PC-3 (cell line): ENCODE data around the gene TPD52L1. TPM values are rescaled to one million over a fixed set of nuclear protein-coding genes. Genes with fewer than 3 reads are reported as not detected.

ENCODE experiments used
- ATAC-seq: fragments of 200-7000 bp; cut with Tn5 transposase; 2 replicates; pipeline ENCODE4 v1.9.1; 2020; ENCODE audit warnings: mild to moderate bottlenecking, moderate library complexity
- BruUV-seq: library from RNA; stranded (reverse); fragments of 400-500 nt; replicated peaks from 2 replicates; lab custom pipeline; 2021; lab: Mats Ljungman, UMichigan
- CTCF ChIA-PET: fragments of 300-600 bp; sonication (Branson Sonifier 250); formaldehyde crosslinking; loops from one replicate; lab custom pipeline; 2022; ENCODE audit warnings: antibody characterized with exemption; lab: Charles Lee
- POLR2A ChIA-PET: fragments of 300-600 bp; sonication (Branson Sonifier 250); formaldehyde crosslinking; loops from one replicate; lab custom pipeline; 2022; ENCODE audit warnings: antibody characterized with exemption; ENCODE audit not compliant: unreplicated experiment; lab: Charles Lee
- DNase-seq: peaks from one replicate; pipeline ENCODE4 v3.0.0-alpha.2; 2015
- H2AFZ ChIP-seq: fragments of 300-600 bp; sonication (generic); 2 replicates; pipeline ENCODE4 v1.6.0; 2016; ENCODE audit warnings: antibody characterized with exemption, low read length
- H3F3A ChIP-seq: fragments of 300-600 bp; sonication (generic); one replicate; pipeline ENCODE4 v1.6.0; 2017; ENCODE audit warnings: antibody characterized with exemption, low read length, control low read depth, mild to moderate bottlenecking; ENCODE audit not compliant: unreplicated experiment
- H3K27ac ChIP-seq: fragments of 300-600 bp; sonication (generic); 2 replicates; pipeline ENCODE4 v1.5.1; 2016; ENCODE audit warnings: mild to moderate bottlenecking, low read length
- H3K27me3 ChIP-seq: fragments of 300-600 bp; sonication (generic); 2 replicates; pipeline ENCODE4 v1.6.1; 2016; ENCODE audit warnings: low read length, mixed read lengths
- H3K36me3 ChIP-seq: fragments of 300-600 bp; sonication (generic); 2 replicates; pipeline ENCODE4 v1.6.1; 2016; ENCODE audit warnings: low read depth, mixed run types, low read length, mixed read lengths
- H3K4me1 ChIP-seq: fragments of 300-600 bp; sonication (generic); 2 replicates; pipeline ENCODE4 v1.5.1; 2016; ENCODE audit warnings: low read length; ENCODE audit not compliant: insufficient read depth
- H3K4me2 ChIP-seq: fragments of 300-600 bp; sonication (generic); 2 replicates; pipeline ENCODE4 v1.6.0; 2016; ENCODE audit warnings: low read length
- H3K4me3 ChIP-seq: fragments of 300-600 bp; sonication (generic); 2 replicates; pipeline ENCODE4 v1.5.1; 2016; ENCODE audit warnings: mild to moderate bottlenecking, low read length, mixed read lengths
- H3K79me2 ChIP-seq: fragments of 300-600 bp; sonication (generic); 2 replicates; pipeline ENCODE4 v1.6.1; 2017; ENCODE audit warnings: low read length, mixed read lengths
- H3K9ac ChIP-seq: fragments of 300-600 bp; sonication (generic); 2 replicates; pipeline ENCODE4 v1.6.0; 2016; ENCODE audit warnings: mild to moderate bottlenecking, low read length
- H3K9me2 ChIP-seq: fragments of 300-600 bp; sonication (generic); replicated peaks from 2 replicates; pipeline ENCODE4 v1.6.1; 2016; ENCODE audit warnings: mixed run types, low read length, mixed read lengths
- H3K9me3 ChIP-seq: fragments of 300-600 bp; sonication (generic); 2 replicates; pipeline ENCODE4 v1.6.1; 2016; ENCODE audit warnings: low read length, mixed read lengths
- H4K20me1 ChIP-seq: fragments of 300-600 bp; sonication (generic); 2 replicates; pipeline ENCODE4 v1.6.1; 2016; ENCODE audit warnings: low read length, mixed read lengths
- CTCF ChIP-seq: fragments of 300-600 bp; sonication (generic); conservative IDR thresholded peaks from 2 replicates; pipeline ENCODE4 v1.5.1; 2017; ENCODE audit warnings: antibody characterized with exemption, low read depth, mild to moderate bottlenecking, low read length
- EZH2 ChIP-seq: fragments of 300-600 bp; sonication (generic); IDR thresholded peaks from one replicate; pipeline ENCODE4 v1.6.1; 2017; ENCODE audit warnings: antibody characterized with exemption, mild to moderate bottlenecking, low read length; ENCODE audit not compliant: unreplicated experiment
- EZH2phosphoT487 ChIP-seq: fragments of 300-600 bp; sonication (generic); IDR thresholded peaks from 2 replicates; pipeline ENCODE4 v1.6.1; 2018; ENCODE audit warnings: mild to moderate bottlenecking, antibody characterized with exemption, low read length, borderline replicate concordance
- intact Hi-C: fragments of 100-400 bp; cut with micrococcal nuclease; formaldehyde crosslinking; loops from 2 replicates; pipeline ENCODE4 v1.9.0; 2023
- total RNA-seq: library from RNA; depleted of rRNA; stranded (reverse); fragments of >200 nt; gene quantifications from 2 replicates; pipeline ENCODE4 v1.2.3, GENCODE V29; 2014

The TPD52L1 gene
- total RNA-seq, 1 experiment from 2014 or later, result 39.4 TPM

DNA sequence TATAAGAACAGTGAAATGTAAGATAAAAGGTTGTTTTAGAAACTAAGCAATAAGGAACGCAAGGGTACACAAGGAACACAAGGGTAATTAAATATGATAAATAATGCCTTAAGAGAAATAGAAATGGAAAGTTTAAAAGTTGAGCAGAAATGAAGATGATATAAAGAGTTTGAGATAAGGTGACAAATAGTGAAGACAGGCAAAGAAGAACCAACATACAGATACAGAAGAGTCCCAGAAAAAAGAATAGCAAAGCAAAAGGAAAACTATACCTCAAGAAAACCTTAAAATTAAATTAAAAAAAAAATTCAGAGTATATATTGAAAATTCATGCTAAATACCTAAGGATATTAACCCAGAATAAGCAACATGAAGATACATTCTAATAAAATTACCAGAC is 131.8 kb downstream of the TPD52L1 start:
- ChIA-PET CTCF (no interaction called here), POLR2A (no interaction called here)
- no peak overlapping the region for H2AFZ ChIP-seq
- H3K4me3 ChIP-seq, result no peak overlapping the region
- H3K9me2 ChIP-seq, result no peaks in the 10 kb centered on the region
- intact Hi-C loops, result no loop called here
- no peaks in the 10 kb centered on the region for H3K79me2 ChIP-seq
- no peak overlapping the region for H3K27ac ChIP-seq
- TF ChIP-seq CTCF (no peak), EZH2phosphoT487 (no peak), EZH2 (no peak)
- H4K20me1 ChIP-seq, result no peaks in the 10 kb centered on the region
- H3K27me3 ChIP-seq, result no peaks in the 10 kb centered on the region
- ATAC-seq (no peak), DNase-seq (no peak)
- H3K36me3 ChIP-seq, result peaks cover 11% of the 10 kb centered on the region; the same call in 1 of the 2 replicates
- H3K9ac ChIP-seq, result no peak overlapping the region
- no peaks in the 10 kb centered on the region for H3K4me1 ChIP-seq
- no peak overlapping the region for H3K4me2 ChIP-seq
- no TSS peak for BruUV-seq
- H3K9me3 ChIP-seq, result no peaks in the 10 kb centered on the region
- H3F3A ChIP-seq, result no peaks in the 10 kb centered on the region

DNA sequence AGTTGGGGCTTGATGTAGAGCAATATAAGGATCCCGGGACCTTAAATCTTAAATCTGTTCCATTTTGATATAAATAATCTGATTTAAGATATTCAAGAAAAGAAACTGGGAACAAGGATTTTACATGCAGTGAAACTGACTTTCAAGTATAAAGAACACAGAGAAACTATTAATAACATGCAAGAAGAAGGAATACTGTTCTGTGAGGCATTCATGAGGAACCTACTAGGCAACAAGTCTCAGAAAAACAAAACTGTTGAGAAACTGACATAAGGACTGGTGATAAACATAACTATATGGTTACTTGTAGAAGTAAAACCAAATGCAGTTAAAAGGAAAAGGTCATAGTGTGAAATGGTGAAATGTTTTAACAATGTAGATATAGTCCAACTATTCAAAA is 132.4 kb downstream of the TPD52L1 start:
- no peak overlapping the region for H2AFZ ChIP-seq
- no peaks in the 10 kb centered on the region for H3F3A ChIP-seq
- DNase-seq (no peak), ATAC-seq (no peak)
- no peaks in the 10 kb centered on the region for H4K20me1 ChIP-seq
- H3K27ac ChIP-seq, result no peak overlapping the region
- no peaks in the 10 kb centered on the region for H3K27me3 ChIP-seq
- H3K9me3 ChIP-seq, result no peaks in the 10 kb centered on the region
- ChIA-PET POLR2A (no interaction called here), CTCF (no interaction called here)
- no peak overlapping the region for H3K4me3 ChIP-seq
- H3K9ac ChIP-seq, result no peak overlapping the region
- BruUV-seq, result no TSS peak
- peaks cover 11% of the 10 kb centered on the region; the same call in 1 of the 2 replicates for H3K36me3 ChIP-seq
- TF ChIP-seq CTCF (no peak), EZH2 (no peak), EZH2phosphoT487 (no peak)
- H3K4me2 ChIP-seq, result no peak overlapping the region
- intact Hi-C loops, result no loop called here
- no peaks in the 10 kb centered on the region for H3K4me1 ChIP-seq
- no peaks in the 10 kb centered on the region for H3K9me2 ChIP-seq
- no peaks in the 10 kb centered on the region for H3K79me2 ChIP-seq

DNA sequence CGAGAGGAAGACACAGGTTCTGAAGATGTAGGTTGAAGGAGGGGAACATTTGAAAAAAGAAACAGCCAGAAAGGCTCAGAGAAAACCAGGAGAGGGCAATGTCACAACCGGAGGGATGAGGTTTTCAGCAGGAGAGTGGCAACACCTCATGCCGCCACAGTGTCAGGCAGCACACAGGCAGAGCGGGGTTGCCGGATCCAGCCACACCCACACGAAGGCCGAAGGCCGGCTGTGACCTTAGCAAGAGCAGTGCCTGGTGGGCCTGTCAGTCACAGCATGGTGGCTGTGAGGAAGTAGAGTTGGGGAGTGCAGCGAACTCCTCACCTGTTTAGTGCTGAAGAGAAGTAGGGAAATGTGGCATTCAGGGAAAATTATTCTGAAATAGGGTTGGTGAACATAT is 134.1 kb downstream of the TPD52L1 start:
- no peaks in the 10 kb centered on the region for H3K27me3 ChIP-seq
- no peak overlapping the region for H2AFZ ChIP-seq
- no peak overlapping the region for H3K4me3 ChIP-seq
- H4K20me1 ChIP-seq, result no peaks in the 10 kb centered on the region
- intact Hi-C loops, result no loop called here
- H3K4me2 ChIP-seq, result no peak overlapping the region
- H3F3A ChIP-seq, result no peaks in the 10 kb centered on the region
- ChIA-PET POLR2A (no interaction called here), CTCF (no interaction called here)
- no peak overlapping the region for H3K27ac ChIP-seq
- H3K9me3 ChIP-seq, result no peaks in the 10 kb centered on the region
- no peaks in the 10 kb centered on the region for H3K4me1 ChIP-seq
- H3K36me3 ChIP-seq, result peaks cover 11% of the 10 kb centered on the region; the same call in 1 of the 2 replicates
- H3K79me2 ChIP-seq, result no peaks in the 10 kb centered on the region
- no peaks in the 10 kb centered on the region for H3K9me2 ChIP-seq
- DNase-seq (no peak), ATAC-seq (no peak)
- BruUV-seq, result no TSS peak
- no peak overlapping the region for H3K9ac ChIP-seq
- no peak for TF ChIP-seq EZH2
- TF ChIP-seq EZH2phosphoT487, result no peak
- TF ChIP-seq CTCF, result no peak
